K562 (cell line): ENCODE measurements around the gene LRRC10. TPM values are rescaled to one million over a fixed set of nuclear protein-coding genes. Genes with fewer than 3 reads are reported as not detected.
A peak's percentile ranks its signal among the peaks of the same experiment; 100 is the strongest.

Experiments
- CCNT2 ChIP-seq: IDR thresholded peaks from 2 replicates; pipeline ENCODE4 v1.6.1; 2011; ENCODE audit warnings: borderline replicate concordance, low read depth, mild to moderate bottlenecking, moderate library complexity, mixed read lengths, low read length; ENCODE audit not compliant: insufficient read length; ENCODE audit errors: extremely low read depth
- MYC ChIP-seq, 2 experiments: fragments of 250-450 bp in 1 of 2; sonication (Bioruptor Pico) in 1 of 2; IDR thresholded peaks; 2 replicates each; pipeline versions ENCODE4 v1.5.1 to v1.6.1; 2012 to 2021; ENCODE audit warnings: low read depth in 2 of 2, borderline replicate concordance in 1 of 2, improper control_type of control experiment in 1 of 2, low read length in 1 of 2, mild to moderate bottlenecking in 1 of 2, moderate library complexity in 1 of 2
- NFE2L1 ChIP-seq: fragments of 450-650 bp; IDR thresholded peaks from 2 replicates; pipeline ENCODE4 v1.6.1; 2016; ENCODE audit warnings: missing genetic modification characterization, low read depth, mild to moderate bottlenecking, missing compliant biosample characterization, moderate library complexity, borderline replicate concordance
- SREBF1 ChIP-seq: fragments of 150-350 bp; IDR thresholded peaks from 2 replicates; pipeline ENCODE4 v1.6.1; 2014; ENCODE audit warnings: antibody characterized with exemption, low read depth, low read length, borderline replicate concordance
- TAF15 ChIP-seq: fragments of 200-400 bp; formaldehyde crosslinking; IDR thresholded peaks from 2 replicates; pipeline ENCODE4 v1.6.1; 2017; ENCODE audit warnings: mild to moderate bottlenecking, low read depth, low read length, moderate library complexity
- ZNF146 ChIP-seq: IDR thresholded peaks from one replicate; pipeline ENCODE4 v1.6.1; 2018; ENCODE audit warnings: missing compliant biosample characterization; ENCODE audit not compliant: unreplicated experiment
- polyA plus RNA-seq, 8 experiments: library from polyadenylated mRNA; depleted of rRNA in 4 of 8; stranded (reverse) in 5 of 8; unstranded in 3 of 8; fragments of >200 nt; fragmentation: Nextera tagmentation in 2 of 8; fragmentation: Illumina TruSeq in 1 of 8; extraction: Ambion mirVana in 2 of 8; extraction: Trizol in 1 of 8; gene quantifications; 2 replicates each; pipeline versions ENCODE4 v1.2.1 to v1.2.3, GENCODE V29; 2011 to 2014; ENCODE audit warnings: inconsistent platforms in 1 of 8, missing spikeins in 1 of 8
- total RNA-seq, 7 experiments: library from RNA; depleted of rRNA in 6 of 7; stranded (reverse); fragments of >200 nt in 6 of 7; fragmentation: Illumina TruSeq in 2 of 7; extraction: Trizol in 2 of 7; gene quantifications; 2 replicates each; pipeline versions ENCODE4 v1.2.1 to v1.2.3, GENCODE V29; 2011 to 2021; ENCODE audit warnings: low replicate concordance in 1 of 7
- TF ChIP-seq, protein P1 (sequence below): fragments of 250-450 bp; sonication (Bioruptor Pico); IDR thresholded peaks from 2 replicates; pipeline ENCODE4 v1.8.0; 2021; ENCODE audit warnings: mild to moderate bottlenecking, moderate library complexity
- TF ChIP-seq, protein P2 (sequence below), 2 experiments: fragments of 450-650 bp; formaldehyde crosslinking in 1 of 2; IDR thresholded peaks; 2 replicates each; pipeline versions ENCODE4 v1.4.0 to v1.6.1; 2014 to 2020; ENCODE audit warnings: mild to moderate bottlenecking in 2 of 2, borderline replicate concordance in 1 of 2, low read depth in 1 of 2
- TF ChIP-seq, protein P3 (sequence below): IDR thresholded peaks from 2 replicates; pipeline ENCODE4 v1.6.1; 2011; ENCODE audit warnings: borderline replicate concordance, low read depth, mild to moderate bottlenecking, moderate library complexity, low read length; ENCODE audit not compliant: insufficient read depth, poor library complexity, severe bottlenecking
- TF ChIP-seq, protein P4 (sequence below): fragments of 150-350 bp; conservative IDR thresholded peaks from 2 replicates; pipeline ENCODE4 v1.6.1; 2014; ENCODE audit warnings: low read length

Gene LRRC10
- total and polyA plus RNA-seq, 9 of the 15 experiments (the other 6 are each of a cell fraction or from before 2014, with no cell fraction given), result 0.09 TPM; not detected in 8

- TF ChIP-seq, protein P1, sequence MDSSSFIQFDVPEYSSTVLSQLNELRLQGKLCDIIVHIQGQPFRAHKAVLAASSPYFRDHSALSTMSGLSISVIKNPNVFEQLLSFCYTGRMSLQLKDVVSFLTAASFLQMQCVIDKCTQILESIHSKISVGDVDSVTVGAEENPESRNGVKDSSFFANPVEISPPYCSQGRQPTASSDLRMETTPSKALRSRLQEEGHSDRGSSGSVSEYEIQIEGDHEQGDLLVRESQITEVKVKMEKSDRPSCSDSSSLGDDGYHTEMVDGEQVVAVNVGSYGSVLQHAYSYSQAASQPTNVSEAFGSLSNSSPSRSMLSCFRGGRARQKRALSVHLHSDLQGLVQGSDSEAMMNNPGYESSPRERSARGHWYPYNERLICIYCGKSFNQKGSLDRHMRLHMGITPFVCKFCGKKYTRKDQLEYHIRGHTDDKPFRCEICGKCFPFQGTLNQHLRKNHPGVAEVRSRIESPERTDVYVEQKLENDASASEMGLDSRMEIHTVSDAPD (CRISPR knock-in tag), result no peak
- TF ChIP-seq, protein P2, sequence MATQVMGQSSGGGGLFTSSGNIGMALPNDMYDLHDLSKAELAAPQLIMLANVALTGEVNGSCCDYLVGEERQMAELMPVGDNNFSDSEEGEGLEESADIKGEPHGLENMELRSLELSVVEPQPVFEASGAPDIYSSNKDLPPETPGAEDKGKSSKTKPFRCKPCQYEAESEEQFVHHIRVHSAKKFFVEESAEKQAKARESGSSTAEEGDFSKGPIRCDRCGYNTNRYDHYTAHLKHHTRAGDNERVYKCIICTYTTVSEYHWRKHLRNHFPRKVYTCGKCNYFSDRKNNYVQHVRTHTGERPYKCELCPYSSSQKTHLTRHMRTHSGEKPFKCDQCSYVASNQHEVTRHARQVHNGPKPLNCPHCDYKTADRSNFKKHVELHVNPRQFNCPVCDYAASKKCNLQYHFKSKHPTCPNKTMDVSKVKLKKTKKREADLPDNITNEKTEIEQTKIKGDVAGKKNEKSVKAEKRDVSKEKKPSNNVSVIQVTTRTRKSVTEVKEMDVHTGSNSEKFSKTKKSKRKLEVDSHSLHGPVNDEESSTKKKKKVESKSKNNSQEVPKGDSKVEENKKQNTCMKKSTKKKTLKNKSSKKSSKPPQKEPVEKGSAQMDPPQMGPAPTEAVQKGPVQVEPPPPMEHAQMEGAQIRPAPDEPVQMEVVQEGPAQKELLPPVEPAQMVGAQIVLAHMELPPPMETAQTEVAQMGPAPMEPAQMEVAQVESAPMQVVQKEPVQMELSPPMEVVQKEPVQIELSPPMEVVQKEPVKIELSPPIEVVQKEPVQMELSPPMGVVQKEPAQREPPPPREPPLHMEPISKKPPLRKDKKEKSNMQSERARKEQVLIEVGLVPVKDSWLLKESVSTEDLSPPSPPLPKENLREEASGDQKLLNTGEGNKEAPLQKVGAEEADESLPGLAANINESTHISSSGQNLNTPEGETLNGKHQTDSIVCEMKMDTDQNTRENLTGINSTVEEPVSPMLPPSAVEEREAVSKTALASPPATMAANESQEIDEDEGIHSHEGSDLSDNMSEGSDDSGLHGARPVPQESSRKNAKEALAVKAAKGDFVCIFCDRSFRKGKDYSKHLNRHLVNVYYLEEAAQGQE (IDR thresholded peaks at IDR 0.05; ENCODE audit: borderline replicate concordance), result peak; percentile 71; the same call in 1 of the 2 replicates
- TF ChIP-seq, protein P2 (CRISPR knock-in tag; IDR thresholded peaks at IDR 0.05; ENCODE audit: low read depth), result no peak
- TF ChIP-seq, protein P3, sequence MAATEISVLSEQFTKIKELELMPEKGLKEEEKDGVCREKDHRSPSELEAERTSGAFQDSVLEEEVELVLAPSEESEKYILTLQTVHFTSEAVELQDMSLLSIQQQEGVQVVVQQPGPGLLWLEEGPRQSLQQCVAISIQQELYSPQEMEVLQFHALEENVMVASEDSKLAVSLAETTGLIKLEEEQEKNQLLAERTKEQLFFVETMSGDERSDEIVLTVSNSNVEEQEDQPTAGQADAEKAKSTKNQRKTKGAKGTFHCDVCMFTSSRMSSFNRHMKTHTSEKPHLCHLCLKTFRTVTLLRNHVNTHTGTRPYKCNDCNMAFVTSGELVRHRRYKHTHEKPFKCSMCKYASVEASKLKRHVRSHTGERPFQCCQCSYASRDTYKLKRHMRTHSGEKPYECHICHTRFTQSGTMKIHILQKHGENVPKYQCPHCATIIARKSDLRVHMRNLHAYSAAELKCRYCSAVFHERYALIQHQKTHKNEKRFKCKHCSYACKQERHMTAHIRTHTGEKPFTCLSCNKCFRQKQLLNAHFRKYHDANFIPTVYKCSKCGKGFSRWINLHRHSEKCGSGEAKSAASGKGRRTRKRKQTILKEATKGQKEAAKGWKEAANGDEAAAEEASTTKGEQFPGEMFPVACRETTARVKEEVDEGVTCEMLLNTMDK, result peak; percentile 48
- peak; percentile 90 for TF ChIP-seq MYC (IDR thresholded peaks at IDR 0.05; ENCODE audit: low read depth, low read length)
- no peak for TF ChIP-seq MYC (CRISPR knock-in tag; IDR thresholded peaks at IDR 0.05; ENCODE audit: borderline replicate concordance, low read depth)
- TF ChIP-seq, protein P4, sequence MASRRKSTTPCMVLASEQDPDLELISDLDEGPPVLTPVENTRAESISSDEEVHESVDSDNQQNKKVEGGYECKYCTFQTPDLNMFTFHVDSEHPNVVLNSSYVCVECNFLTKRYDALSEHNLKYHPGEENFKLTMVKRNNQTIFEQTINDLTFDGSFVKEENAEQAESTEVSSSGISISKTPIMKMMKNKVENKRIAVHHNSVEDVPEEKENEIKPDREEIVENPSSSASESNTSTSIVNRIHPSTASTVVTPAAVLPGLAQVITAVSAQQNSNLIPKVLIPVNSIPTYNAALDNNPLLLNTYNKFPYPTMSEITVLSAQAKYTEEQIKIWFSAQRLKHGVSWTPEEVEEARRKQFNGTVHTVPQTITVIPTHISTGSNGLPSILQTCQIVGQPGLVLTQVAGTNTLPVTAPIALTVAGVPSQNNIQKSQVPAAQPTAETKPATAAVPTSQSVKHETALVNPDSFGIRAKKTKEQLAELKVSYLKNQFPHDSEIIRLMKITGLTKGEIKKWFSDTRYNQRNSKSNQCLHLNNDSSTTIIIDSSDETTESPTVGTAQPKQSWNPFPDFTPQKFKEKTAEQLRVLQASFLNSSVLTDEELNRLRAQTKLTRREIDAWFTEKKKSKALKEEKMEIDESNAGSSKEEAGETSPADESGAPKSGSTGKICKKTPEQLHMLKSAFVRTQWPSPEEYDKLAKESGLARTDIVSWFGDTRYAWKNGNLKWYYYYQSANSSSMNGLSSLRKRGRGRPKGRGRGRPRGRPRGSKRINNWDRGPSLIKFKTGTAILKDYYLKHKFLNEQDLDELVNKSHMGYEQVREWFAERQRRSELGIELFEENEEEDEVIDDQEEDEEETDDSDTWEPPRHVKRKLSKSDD, result no peak
- no peak for TF ChIP-seq SREBF1
- no peak for TF ChIP-seq TAF15
- no peak for TF ChIP-seq NFE2L1 (tag)
- TF ChIP-seq CCNT2, result no peak
- TF ChIP-seq ZNF146 (CRISPR knock-in tag), result no peak
These were observed 28.8 kb upstream of the LRRC10 start (continued) for GRCh38 chr12:69639400-69640016.
